Kidney epithelial cell (primary cell): ENCODE data around the gene WDPCP. TPM values are rescaled to one million over a fixed set of nuclear protein-coding genes. Genes with fewer than 3 reads are reported as not detected.
"Not testable (repeated sequence)": the region's sequence is repeated elsewhere in the genome, so short reads cannot be mapped to it uniquely, and the experiment has no call there.

Experiments
- DNase-seq: peaks from one replicate; pipeline ENCODE4 v3.0.0-alpha.2; 2010; ENCODE audit warnings: low read depth
- H3K27me3 ChIP-seq: 2 replicates; pipeline ENCODE4 v1.6.0; 2011; ENCODE audit warnings: low read length; ENCODE audit not compliant: control insufficient read depth, insufficient read depth
- H3K36me3 ChIP-seq: 2 replicates; pipeline ENCODE4 v1.5.1; 2011; ENCODE audit warnings: low read length; ENCODE audit not compliant: control insufficient read depth, insufficient read depth
- H3K4me3 ChIP-seq: 2 replicates; pipeline ENCODE4 v1.5.1; 2011; ENCODE audit warnings: low read depth, mild to moderate bottlenecking, control low read depth, low read length
- CTCF ChIP-seq: IDR thresholded peaks from 2 replicates; pipeline ENCODE4 v1.5.1; 2011; ENCODE audit warnings: mild to moderate bottlenecking, moderate library complexity, low read length, control low read depth, inconsistent platforms; ENCODE audit not compliant: insufficient read depth, poor library complexity, severe bottlenecking
- total RNA-seq: library from RNA; depleted of rRNA; stranded (reverse); fragments of >200 nt; gene quantifications from 2 replicates; pipeline ENCODE4 v1.2.3, GENCODE V29; 2015

The WDPCP gene
- total RNA-seq, 1 donor from 2014 or later: 3.3 TPM

GRCh38 chr2:63484481-63484880, 103.8 kb downstream of the WDPCP start:
- no peak overlapping the region for H3K4me3 ChIP-seq
- no peak for DNase-seq
- no peaks in the 10 kb centered on the region for H3K36me3 ChIP-seq
- TF ChIP-seq CTCF: no peak
- no peaks in the 10 kb centered on the region for H3K27me3 ChIP-seq

GRCh38 chr2:63477686-63478085, 110.6 kb downstream of the WDPCP start:
- no peak for TF ChIP-seq CTCF
- DNase-seq: no peak
- H3K4me3 ChIP-seq: no peak overlapping the region
- H3K27me3 ChIP-seq: no peaks in the 10 kb centered on the region
- H3K36me3 ChIP-seq: no peaks in the 10 kb centered on the region

GRCh38 chr2:63469313-63469712, 119.0 kb downstream of the WDPCP start:
- not testable (repeated sequence) for H3K4me3 ChIP-seq, H3K36me3 ChIP-seq, H3K27me3 ChIP-seq, DNase-seq

- no peaks in the 10 kb centered on the region for H3K27me3 ChIP-seq
- H3K4me3 ChIP-seq: no peak overlapping the region
- no peaks in the 10 kb centered on the region for H3K36me3 ChIP-seq
- no peak for DNase-seq
- TF ChIP-seq CTCF: no peak
Observed at GRCh38 chr2:63465633-63466032, 122.6 kb downstream of the WDPCP start.

GRCh38 chr2:63463142-63463541, 125.1 kb downstream of the WDPCP start:
- no peak overlapping the region for H3K4me3 ChIP-seq
- no peaks in the 10 kb centered on the region for H3K27me3 ChIP-seq
- H3K36me3 ChIP-seq: no peaks in the 10 kb centered on the region
- TF ChIP-seq CTCF: no peak
- DNase-seq: no peak

- Histone ChIP-seq H3K36me3 (no peaks in the 10 kb centered on the region), H3K4me3 (no peak overlapping the region), H3K27me3 (no peaks in the 10 kb centered on the region)
- no peak for TF ChIP-seq CTCF
- no peak for DNase-seq
Observed at GRCh38 chr2:63446658-63447057, 141.6 kb downstream of the WDPCP start.
